GM23248 (cell line): ENCODE data around the gene COL13A1. TPM values are rescaled to one million over a fixed set of nuclear protein-coding genes. Genes with fewer than 3 reads are reported as not detected.

Experiments
- DNase-seq: peaks from one replicate; pipeline ENCODE4 v3.0.0-alpha.2; 2015
- H2AFZ ChIP-seq: fragments of 200-600 bp; sonication (generic); 2 replicates; pipeline ENCODE4 v1.6.1; 2016; ENCODE audit warnings: antibody characterized with exemption
- H3F3A ChIP-seq: fragments of 200-600 bp; sonication (generic); 2 replicates; pipeline ENCODE4 v1.6.1; 2016; ENCODE audit warnings: mild to moderate bottlenecking, antibody characterized with exemption, mixed run types; ENCODE audit not compliant: insufficient read depth
- H3K27ac ChIP-seq: fragments of 200-600 bp; sonication (generic); 2 replicates; pipeline ENCODE4 v1.5.1; 2016; ENCODE audit warnings: mild to moderate bottlenecking
- H3K27me3 ChIP-seq: fragments of 200-600 bp; sonication (generic); replicated peaks from 2 replicates; pipeline ENCODE4 v1.6.1; 2016; ENCODE audit warnings: mild to moderate bottlenecking; ENCODE audit not compliant: insufficient read depth
- H3K36me3 ChIP-seq: fragments of 200-600 bp; sonication (generic); 2 replicates; pipeline ENCODE4 v1.6.1; 2016; ENCODE audit warnings: low read depth, mild to moderate bottlenecking
- H3K4me1 ChIP-seq: fragments of 200-600 bp; sonication (generic); 2 replicates; pipeline ENCODE4 v1.6.1; 2016; ENCODE audit warnings: mild to moderate bottlenecking; ENCODE audit not compliant: insufficient read depth
- H3K4me2 ChIP-seq: fragments of 200-600 bp; sonication (generic); one replicate; pipeline ENCODE4 v1.6.1; 2016; ENCODE audit warnings: mild to moderate bottlenecking; ENCODE audit not compliant: unreplicated experiment
- H3K4me3 ChIP-seq: fragments of 200-600 bp; sonication (generic); 2 replicates; pipeline ENCODE4 v1.5.1; 2016; ENCODE audit warnings: mild to moderate bottlenecking
- H3K79me2 ChIP-seq: fragments of 200-600 bp; sonication (generic); 2 replicates; pipeline ENCODE4 v1.6.1; 2016; ENCODE audit warnings: mild to moderate bottlenecking; ENCODE audit not compliant: insufficient read depth
- H3K9ac ChIP-seq: fragments of 200-600 bp; sonication (generic); 2 replicates; pipeline ENCODE4 v1.6.1; 2016; ENCODE audit warnings: mild to moderate bottlenecking
- H3K9me2 ChIP-seq: fragments of 200-600 bp; sonication (generic); 2 replicates; pipeline ENCODE4 v1.6.1; 2016; ENCODE audit warnings: mixed run types, mild to moderate bottlenecking, moderate library complexity; ENCODE audit not compliant: insufficient read depth
- H3K9me3 ChIP-seq: fragments of 200-600 bp; sonication (generic); one replicate; pipeline ENCODE4 v1.6.1; 2017; ENCODE audit warnings: low read depth
- H4K20me1 ChIP-seq: fragments of 200-600 bp; sonication (generic); 2 replicates; pipeline ENCODE4 v1.6.0; 2016; ENCODE audit not compliant: insufficient read depth
- EZH2 ChIP-seq: fragments of 200-600 bp; sonication (generic); IDR thresholded peaks from 2 replicates; pipeline ENCODE4 v1.6.1; 2018; ENCODE audit warnings: antibody characterized with exemption, mild to moderate bottlenecking; ENCODE audit not compliant: insufficient read depth, poor library complexity, severe bottlenecking
- EZH2phosphoT487 ChIP-seq: fragments of 200-600 bp; sonication (generic); IDR thresholded peaks from 2 replicates; pipeline ENCODE4 v1.6.1; 2018; ENCODE audit warnings: antibody characterized with exemption, moderate library complexity, mild to moderate bottlenecking, low read depth; ENCODE audit not compliant: insufficient read depth
- WGBS, 2 experiments: methylation state at CpG; one replicate each; pipeline ENCODE4 v1.1.6; 2015 to 2017; ENCODE audit warnings: low lambda C conversion rate in 2 of 2, low coverage in 1 of 2; ENCODE audit errors: missing lambda C conversion rate in 2 of 2; 5-methylcytosine and 5-hydroxymethylcytosine counted together
- in situ Hi-C: fragments of 300-500 bp; cut with MboI; formaldehyde crosslinking; loops from 2 replicates; pipeline ENCODE4 v1.15.0; 2020
- polyA plus RNA-seq: library from polyadenylated mRNA; unstranded; fragments of >200 nt; fragmentation: Nextera tagmentation; extraction: Ambion mirVana; gene quantifications from 2 replicates; pipeline ENCODE4 v1.2.1, GENCODE V29; 2016
- total RNA-seq: library from RNA; depleted of rRNA; stranded (reverse); fragments of >200 nt; shearing (Covaris generic); gene quantifications from 2 replicates; pipeline ENCODE4 v1.2.3, GENCODE V29; 2014

Gene COL13A1
- total and polyA plus RNA-seq, 2 experiments from 2014 or later: 12.8 to 17.3 TPM

- in situ Hi-C loops: no loop called here
- Histone ChIP-seq H3K4me3 (no peak overlapping the region), H3K79me2 (no peaks in the 10 kb centered on the region), H3F3A (peaks cover 24% of the 10 kb centered on the region), H4K20me1 (no peaks in the 10 kb centered on the region), H3K9ac (no peak overlapping the region; the same call in 1 of the 2 replicates), H3K4me2 (peak overlapping the region; percentile 59), H3K27ac (peak overlapping the region; percentile 71), H3K36me3 (no peaks in the 10 kb centered on the region), H2AFZ (no peak overlapping the region), H3K9me2 (no peaks in the 10 kb centered on the region), H3K4me1 (peaks cover 48% of the 10 kb centered on the region), H3K9me3 (no peaks in the 10 kb centered on the region), H3K27me3 (no peaks in the 10 kb centered on the region)
- WGBS, 2 experiments: 63 to 67% methylated on average over 5 of the region's 5 CpGs
- peak; percentile 71 for DNase-seq
- TF ChIP-seq EZH2: no peak
- no peak for TF ChIP-seq EZH2phosphoT487
Observed at GRCh38 chr10:69863580-69863979, 61.9 kb downstream of the COL13A1 start.

GRCh38 chr10:69864321-69864720, 62.6 kb downstream of the COL13A1 start:
- H3F3A ChIP-seq: peaks cover 26% of the 10 kb centered on the region
- no peaks in the 10 kb centered on the region for H3K9me3 ChIP-seq
- no peaks in the 10 kb centered on the region for H3K27me3 ChIP-seq
- H3K36me3 ChIP-seq: no peaks in the 10 kb centered on the region
- no peak overlapping the region for H2AFZ ChIP-seq
- H4K20me1 ChIP-seq: no peaks in the 10 kb centered on the region
- in situ Hi-C loops: no loop called here
- H3K9ac ChIP-seq: no peak overlapping the region; the same call in 1 of the 2 replicates
- DNase-seq: peak; percentile 99
- H3K27ac ChIP-seq: peak overlapping the region; percentile 71
- no peaks in the 10 kb centered on the region for H3K9me2 ChIP-seq
- H3K79me2 ChIP-seq: no peaks in the 10 kb centered on the region
- peaks cover 54% of the 10 kb centered on the region for H3K4me1 ChIP-seq
- H3K4me3 ChIP-seq: no peak overlapping the region
- TF ChIP-seq EZH2 (no peak), EZH2phosphoT487 (no peak)
- H3K4me2 ChIP-seq: peak overlapping the region; percentile 59
- 0 to 2% methylated on average over 3 of the region's 3 CpGs for WGBS, 2 experiments

- 100% methylated on average over 1 of the region's 1 CpG for WGBS, 2 experiments
- no peaks in the 10 kb centered on the region for H3K9me2 ChIP-seq
- H3K4me1 ChIP-seq: peaks cover 61% of the 10 kb centered on the region
- H3K79me2 ChIP-seq: no peaks in the 10 kb centered on the region
- H3K27me3 ChIP-seq: no peaks in the 10 kb centered on the region
- no peaks in the 10 kb centered on the region for H3K36me3 ChIP-seq
- H2AFZ ChIP-seq: no peak overlapping the region
- H3K9ac ChIP-seq: no peak overlapping the region
- no peak overlapping the region for H3K4me3 ChIP-seq
- no peaks in the 10 kb centered on the region for H3K9me3 ChIP-seq
- no peak overlapping the region for H3K27ac ChIP-seq
- no peak for DNase-seq
- H3F3A ChIP-seq: peaks cover 32% of the 10 kb centered on the region
- H3K4me2 ChIP-seq: no peak overlapping the region
- in situ Hi-C loops: no loop called here
- no peaks in the 10 kb centered on the region for H4K20me1 ChIP-seq
- no peak for TF ChIP-seq EZH2
- no peak for TF ChIP-seq EZH2phosphoT487
Observed at GRCh38 chr10:69865450-69865849, 63.7 kb downstream of the COL13A1 start.

GRCh38 chr10:69866246-69866687, 64.6 kb downstream of the COL13A1 start:
- H3K9me3 ChIP-seq: no peaks in the 10 kb centered on the region
- no peaks in the 10 kb centered on the region for H3K79me2 ChIP-seq
- H3K9ac ChIP-seq: peak overlapping the region; percentile 76
- no peak for DNase-seq
- in situ Hi-C loops: no loop called here
- no peaks in the 10 kb centered on the region for H3K9me2 ChIP-seq
- H3K4me1 ChIP-seq: peaks cover 58% of the 10 kb centered on the region
- peak overlapping the region; percentile 90 for H2AFZ ChIP-seq
- TF ChIP-seq EZH2phosphoT487: no peak
- TF ChIP-seq EZH2: no peak
- no peaks in the 10 kb centered on the region for H3K36me3 ChIP-seq
- H3K4me2 ChIP-seq: peak overlapping the region; percentile 81
- peaks cover 32% of the 10 kb centered on the region for H3F3A ChIP-seq
- H3K4me3 ChIP-seq: peak overlapping the region; percentile 53; the same call in 1 of the 2 replicates
- no peaks in the 10 kb centered on the region for H3K27me3 ChIP-seq
- H3K27ac ChIP-seq: peak overlapping the region; percentile 87
- WGBS, 2 experiments: 24 to 42% methylated on average over 5 of the region's 5 CpGs
- no peaks in the 10 kb centered on the region for H4K20me1 ChIP-seq
